Neural crest cell (in vitro differentiated cells): ENCODE measurements around the gene CD8B2. TPM values are rescaled to one million over a fixed set of nuclear protein-coding genes. Genes with fewer than 3 reads are reported as not detected.
"Not testable (repeated sequence)": the region's sequence is repeated elsewhere in the genome, so short reads cannot be mapped to it uniquely, and the experiment has no call there.

ENCODE experiments used
- DNase-seq: peaks from one replicate; pipeline ENCODE4 v3.0.0; 2021; ENCODE audit warnings: low read depth, mixed read lengths, low spot score
- H3K27ac Mint-ChIP-seq: one replicate; pipeline ENCODE4 v1.8.0; 2021; ENCODE audit warnings: mild to moderate bottlenecking, mixed read lengths; ENCODE audit not compliant: unreplicated experiment
- H3K27me3 Mint-ChIP-seq: 2 replicates; pipeline ENCODE4 v1.8.0; 2021; ENCODE audit warnings: low read depth, mild to moderate bottlenecking, mixed read lengths
- H3K36me3 Mint-ChIP-seq: 2 replicates; pipeline ENCODE4 v1.8.0; 2021; ENCODE audit warnings: low read depth, mild to moderate bottlenecking, mixed read lengths
- H3K4me1 Mint-ChIP-seq: 2 replicates; pipeline ENCODE4 v1.8.0; 2021; ENCODE audit warnings: mixed read lengths
- H3K4me3 Mint-ChIP-seq: one replicate; pipeline ENCODE4 v1.8.0; 2021; ENCODE audit warnings: mild to moderate bottlenecking, mixed read lengths
- H3K9me3 Mint-ChIP-seq: 2 replicates; pipeline ENCODE4 v1.8.0; 2021; ENCODE audit warnings: mixed read lengths
- CTCF ChIP-seq: fragments of 200-600 bp; sonication (generic); conservative IDR thresholded peaks from 2 replicates; pipeline ENCODE4 v1.5.0; 2021; ENCODE audit warnings: antibody characterized with exemption, mild to moderate bottlenecking
- total RNA-seq: library from RNA; stranded (reverse); gene quantifications from 2 replicates; pipeline ENCODE4 v1.2.1, GENCODE V29; 2021

CD8B2 gene
- total RNA-seq, 1 donor from 2014 or later: not detected

- Mint-ChIP-seq H3K4me3 (no peak overlapping the region), H3K36me3 (peaks cover 4% of the 10 kb centered on the region), H3K4me1 (peaks cover 8% of the 10 kb centered on the region), H3K27me3 (no peaks in the 10 kb centered on the region), H3K27ac (no peak overlapping the region), H3K9me3 (peaks cover 14% of the 10 kb centered on the region)
- no peak for TF ChIP-seq CTCF
- DNase-seq: no peak
These were observed 65.8 kb downstream of the CD8B2 start for GRCh38 chr2:106552921-106553320.

- H3K9me3 Mint-ChIP-seq: peaks cover 17% of the 10 kb centered on the region
- no peak for TF ChIP-seq CTCF
- no peak overlapping the region for H3K4me3 Mint-ChIP-seq
- peaks cover 6% of the 10 kb centered on the region for H3K36me3 Mint-ChIP-seq
- no peak overlapping the region for H3K27ac Mint-ChIP-seq
- H3K27me3 Mint-ChIP-seq: no peaks in the 10 kb centered on the region
- DNase-seq: no peak
- H3K4me1 Mint-ChIP-seq: peaks cover 8% of the 10 kb centered on the region
These were observed 66.2 kb downstream of the CD8B2 start for GRCh38 chr2:106553321-106553720.

- Mint-ChIP-seq H3K27ac (no peak overlapping the region), H3K27me3 (no peaks in the 10 kb centered on the region), H3K9me3 (peaks cover 17% of the 10 kb centered on the region), H3K36me3 (peaks cover 6% of the 10 kb centered on the region), H3K4me1 (peaks cover 8% of the 10 kb centered on the region), H3K4me3 (no peak overlapping the region)
- DNase-seq: no peak
- no peak for TF ChIP-seq CTCF
These were observed 67.2 kb downstream of the CD8B2 start for GRCh38 chr2:106554411-106554810.

GRCh38 chr2:106555053-106555452, 67.9 kb downstream of the CD8B2 start:
- DNase-seq: no peak
- H3K4me3 Mint-ChIP-seq: no peak overlapping the region

GRCh38 chr2:106559786-106560185, 72.6 kb downstream of the CD8B2 start:
- not testable (repeated sequence) for H3K36me3 Mint-ChIP-seq, H3K27ac Mint-ChIP-seq, DNase-seq

More at GRCh38 chr2:106555053-106555452, 67.9 kb downstream of the CD8B2 start:
- Mint-ChIP-seq H3K9me3 (peaks cover 19% of the 10 kb centered on the region), H3K27ac (no peak overlapping the region), H3K4me1 (peaks cover 8% of the 10 kb centered on the region), H3K27me3 (no peaks in the 10 kb centered on the region), H3K36me3 (peaks cover 6% of the 10 kb centered on the region)
- TF ChIP-seq CTCF: no peak

GRCh38 chr2:106560773-106561172, 73.6 kb downstream of the CD8B2 start:
- no peak for TF ChIP-seq CTCF

More at GRCh38 chr2:106559786-106560185, 72.6 kb downstream of the CD8B2 start:
- H3K4me1 Mint-ChIP-seq, H3K4me3 Mint-ChIP-seq, H3K27me3 Mint-ChIP-seq: not testable (repeated sequence)
- peaks cover 15% of the 10 kb centered on the region for H3K9me3 Mint-ChIP-seq

More at GRCh38 chr2:106560773-106561172, 73.6 kb downstream of the CD8B2 start:
- Mint-ChIP-seq H3K4me1 (peaks cover 3% of the 10 kb centered on the region), H3K9me3 (peaks cover 11% of the 10 kb centered on the region), H3K27ac (no peak overlapping the region), H3K4me3 (no peak overlapping the region), H3K27me3 (peaks cover 2% of the 10 kb centered on the region), H3K36me3 (peaks cover 6% of the 10 kb centered on the region)
- DNase-seq: no peak
